K562 (cell line): ENCODE results near the gene OARD1. TPM values are rescaled to one million over a fixed set of nuclear protein-coding genes. Genes with fewer than 3 reads are reported as not detected.

Experiments used
- CBFB ChIP-seq: sonication (generic); formaldehyde crosslinking; IDR thresholded peaks from 2 replicates; pipeline ENCODE4 v1.4.0; 2020; ENCODE audit warnings: mild to moderate bottlenecking, missing genetic modification reagents
- E2F4 ChIP-seq: sonication (generic); formaldehyde crosslinking; IDR thresholded peaks from 2 replicates; pipeline ENCODE4 v1.8.0; 2022; ENCODE audit warnings: mild to moderate bottlenecking, low read depth, missing genetic modification reagents
- GTF2E2 ChIP-seq: fragments of 200-800 bp; sonication (Bioruptor generic); IDR thresholded peaks from 2 replicates; pipeline ENCODE4 v1.6.1; 2016; ENCODE audit warnings: missing genetic modification characterization, missing compliant biosample characterization
- MEIS2 ChIP-seq: fragments of 450-650 bp; IDR thresholded peaks from 2 replicates; pipeline ENCODE4 v1.6.1; 2014; ENCODE audit warnings: mild to moderate bottlenecking; ENCODE audit not compliant: partially characterized antibody
- TAF1 ChIP-seq: IDR thresholded peaks from 2 replicates; pipeline ENCODE4 v1.6.1; 2011; ENCODE audit warnings: mild to moderate bottlenecking, low read length, moderate library complexity; ENCODE audit not compliant: insufficient read depth, control insufficient read depth, severe bottlenecking; ENCODE audit errors: extremely low read depth
- YY1 ChIP-seq, 3 experiments: IDR thresholded peaks; 2 replicates each; pipeline ENCODE4 v1.6.1; 2011; ENCODE audit warnings: low read length in 2 of 3, mild to moderate bottlenecking in 2 of 3, moderate library complexity in 2 of 3, borderline replicate concordance in 1 of 3, control low read depth in 1 of 3, low read depth in 1 of 3; ENCODE audit not compliant: insufficient read depth in 3 of 3, insufficient replicate concordance in 2 of 3, control insufficient read depth in 1 of 3, insufficient read length in 1 of 3; ENCODE audit errors: extremely low read depth in 1 of 3
- ZNF318 ChIP-seq, 2 experiments: fragments of 450-650 bp; IDR thresholded peaks; 2 replicates each; pipeline ENCODE4 v1.6.1; 2016; ENCODE audit warnings: mild to moderate bottlenecking in 2 of 2, borderline replicate concordance in 1 of 2, low read depth in 1 of 2, moderate library complexity in 1 of 2
- polyA plus RNA-seq, 8 experiments: library from polyadenylated mRNA; depleted of rRNA in 4 of 8; stranded (reverse) in 5 of 8; unstranded in 3 of 8; fragments of >200 nt; fragmentation: Nextera tagmentation in 2 of 8; fragmentation: Illumina TruSeq in 1 of 8; extraction: Ambion mirVana in 2 of 8; extraction: Trizol in 1 of 8; gene quantifications; 2 replicates each; pipeline versions ENCODE4 v1.2.1 to v1.2.3, GENCODE V29; 2011 to 2014; ENCODE audit warnings: inconsistent platforms in 1 of 8, missing spikeins in 1 of 8
- total RNA-seq, 7 experiments: library from RNA; depleted of rRNA in 6 of 7; stranded (reverse); fragments of >200 nt in 6 of 7; fragmentation: Illumina TruSeq in 2 of 7; extraction: Trizol in 2 of 7; gene quantifications; 2 replicates each; pipeline versions ENCODE4 v1.2.1 to v1.2.3, GENCODE V29; 2011 to 2021; ENCODE audit warnings: low replicate concordance in 1 of 7
- TF ChIP-seq, protein P1 (sequence below): IDR thresholded peaks from 2 replicates; pipeline ENCODE4 v1.6.1; 2011; ENCODE audit not compliant: insufficient read length; ENCODE audit errors: extremely low read depth
- TF ChIP-seq, protein P2 (sequence below): fragments of 450-650 bp; conservative IDR thresholded peaks from 2 replicates; pipeline ENCODE4 v1.6.1; 2016; ENCODE audit warnings: missing genetic modification characterization, low read depth, mild to moderate bottlenecking, missing compliant biosample characterization, moderate library complexity
- TF ChIP-seq, protein P3 (sequence below): fragments of 200-800 bp; sonication (Bioruptor generic); IDR thresholded peaks from 2 replicates; pipeline ENCODE4 v1.6.1; 2017; ENCODE audit warnings: missing genetic modification characterization, missing compliant biosample characterization
- TF ChIP-seq, protein P4 (sequence below): fragments of 250-450 bp; sonication (Bioruptor Pico); IDR thresholded peaks from 2 replicates; pipeline ENCODE4 v1.8.0; 2022; ENCODE audit warnings: inconsistent platforms

The OARD1 gene
- total and polyA plus RNA-seq, 9 of the 15 experiments (the other 6 are each of a cell fraction or from before 2014, with no cell fraction given): 43.4 to 88.3 (median 61.1) TPM

DNA sequence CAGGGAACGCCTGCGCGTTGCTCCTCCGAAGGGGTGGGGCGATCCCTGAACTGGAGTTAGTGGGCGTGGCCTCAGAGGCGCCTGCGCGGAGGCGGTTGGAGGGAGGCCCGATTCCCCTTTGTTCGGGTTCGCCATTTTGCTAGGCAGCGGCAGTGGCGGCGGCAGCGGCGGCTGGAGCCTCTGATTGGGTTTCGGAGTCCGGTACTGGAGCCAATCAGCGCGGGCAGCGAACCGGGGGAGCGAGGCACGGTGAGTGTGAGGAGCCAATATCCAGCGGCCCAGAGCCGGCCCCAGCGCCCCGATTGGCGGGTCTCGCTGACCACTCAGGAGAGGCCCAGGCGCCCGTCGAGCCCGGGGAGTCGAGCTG lies 663 bp upstream of the OARD1 start, which contains the start of gene NFYA (continued):
- no peak for TF ChIP-seq E2F4
- TF ChIP-seq, protein P1, sequence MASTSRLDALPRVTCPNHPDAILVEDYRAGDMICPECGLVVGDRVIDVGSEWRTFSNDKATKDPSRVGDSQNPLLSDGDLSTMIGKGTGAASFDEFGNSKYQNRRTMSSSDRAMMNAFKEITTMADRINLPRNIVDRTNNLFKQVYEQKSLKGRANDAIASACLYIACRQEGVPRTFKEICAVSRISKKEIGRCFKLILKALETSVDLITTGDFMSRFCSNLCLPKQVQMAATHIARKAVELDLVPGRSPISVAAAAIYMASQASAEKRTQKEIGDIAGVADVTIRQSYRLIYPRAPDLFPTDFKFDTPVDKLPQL: no peak
- peak; percentile 87 for TF ChIP-seq TAF1
- TF ChIP-seq, protein P2, sequence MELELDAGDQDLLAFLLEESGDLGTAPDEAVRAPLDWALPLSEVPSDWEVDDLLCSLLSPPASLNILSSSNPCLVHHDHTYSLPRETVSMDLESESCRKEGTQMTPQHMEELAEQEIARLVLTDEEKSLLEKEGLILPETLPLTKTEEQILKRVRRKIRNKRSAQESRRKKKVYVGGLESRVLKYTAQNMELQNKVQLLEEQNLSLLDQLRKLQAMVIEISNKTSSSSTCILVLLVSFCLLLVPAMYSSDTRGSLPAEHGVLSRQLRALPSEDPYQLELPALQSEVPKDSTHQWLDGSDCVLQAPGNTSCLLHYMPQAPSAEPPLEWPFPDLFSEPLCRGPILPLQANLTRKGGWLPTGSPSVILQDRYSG (tag): no peak
- TF ChIP-seq YY1 (IDR thresholded peaks at IDR 0.05; ENCODE audit: borderline replicate concordance in 1 of 3, control insufficient read depth in 1 of 3, extremely low read depth in 1 of 3, insufficient read depth in 3 of 3, insufficient read length in 1 of 3, insufficient replicate concordance in 2 of 3, low read depth in 1 of 3, low read length in 2 of 3): peak; percentile 72 to 89 (median 88)
- TF ChIP-seq, protein P3, sequence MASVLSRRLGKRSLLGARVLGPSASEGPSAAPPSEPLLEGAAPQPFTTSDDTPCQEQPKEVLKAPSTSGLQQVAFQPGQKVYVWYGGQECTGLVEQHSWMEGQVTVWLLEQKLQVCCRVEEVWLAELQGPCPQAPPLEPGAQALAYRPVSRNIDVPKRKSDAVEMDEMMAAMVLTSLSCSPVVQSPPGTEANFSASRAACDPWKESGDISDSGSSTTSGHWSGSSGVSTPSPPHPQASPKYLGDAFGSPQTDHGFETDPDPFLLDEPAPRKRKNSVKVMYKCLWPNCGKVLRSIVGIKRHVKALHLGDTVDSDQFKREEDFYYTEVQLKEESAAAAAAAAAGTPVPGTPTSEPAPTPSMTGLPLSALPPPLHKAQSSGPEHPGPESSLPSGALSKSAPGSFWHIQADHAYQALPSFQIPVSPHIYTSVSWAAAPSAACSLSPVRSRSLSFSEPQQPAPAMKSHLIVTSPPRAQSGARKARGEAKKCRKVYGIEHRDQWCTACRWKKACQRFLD (CRISPR knock-in tag): peak; percentile 89
- TF ChIP-seq, protein P4, sequence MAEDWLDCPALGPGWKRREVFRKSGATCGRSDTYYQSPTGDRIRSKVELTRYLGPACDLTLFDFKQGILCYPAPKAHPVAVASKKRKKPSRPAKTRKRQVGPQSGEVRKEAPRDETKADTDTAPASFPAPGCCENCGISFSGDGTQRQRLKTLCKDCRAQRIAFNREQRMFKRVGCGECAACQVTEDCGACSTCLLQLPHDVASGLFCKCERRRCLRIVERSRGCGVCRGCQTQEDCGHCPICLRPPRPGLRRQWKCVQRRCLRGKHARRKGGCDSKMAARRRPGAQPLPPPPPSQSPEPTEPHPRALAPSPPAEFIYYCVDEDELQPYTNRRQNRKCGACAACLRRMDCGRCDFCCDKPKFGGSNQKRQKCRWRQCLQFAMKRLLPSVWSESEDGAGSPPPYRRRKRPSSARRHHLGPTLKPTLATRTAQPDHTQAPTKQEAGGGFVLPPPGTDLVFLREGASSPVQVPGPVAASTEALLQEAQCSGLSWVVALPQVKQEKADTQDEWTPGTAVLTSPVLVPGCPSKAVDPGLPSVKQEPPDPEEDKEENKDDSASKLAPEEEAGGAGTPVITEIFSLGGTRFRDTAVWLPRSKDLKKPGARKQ: no peak
- no peak for TF ChIP-seq CBFB (CRISPR knock-in tag)
- peak; percentile 25 for TF ChIP-seq MEIS2
- no peak for TF ChIP-seq ZNF318 (IDR thresholded peaks at IDR 0.05; ENCODE audit: borderline replicate concordance in 1 of 2, low read depth in 1 of 2)
- TF ChIP-seq GTF2E2 (tag): no peak
